ENCODE results near the gene CAMSAP1.

DNA sequence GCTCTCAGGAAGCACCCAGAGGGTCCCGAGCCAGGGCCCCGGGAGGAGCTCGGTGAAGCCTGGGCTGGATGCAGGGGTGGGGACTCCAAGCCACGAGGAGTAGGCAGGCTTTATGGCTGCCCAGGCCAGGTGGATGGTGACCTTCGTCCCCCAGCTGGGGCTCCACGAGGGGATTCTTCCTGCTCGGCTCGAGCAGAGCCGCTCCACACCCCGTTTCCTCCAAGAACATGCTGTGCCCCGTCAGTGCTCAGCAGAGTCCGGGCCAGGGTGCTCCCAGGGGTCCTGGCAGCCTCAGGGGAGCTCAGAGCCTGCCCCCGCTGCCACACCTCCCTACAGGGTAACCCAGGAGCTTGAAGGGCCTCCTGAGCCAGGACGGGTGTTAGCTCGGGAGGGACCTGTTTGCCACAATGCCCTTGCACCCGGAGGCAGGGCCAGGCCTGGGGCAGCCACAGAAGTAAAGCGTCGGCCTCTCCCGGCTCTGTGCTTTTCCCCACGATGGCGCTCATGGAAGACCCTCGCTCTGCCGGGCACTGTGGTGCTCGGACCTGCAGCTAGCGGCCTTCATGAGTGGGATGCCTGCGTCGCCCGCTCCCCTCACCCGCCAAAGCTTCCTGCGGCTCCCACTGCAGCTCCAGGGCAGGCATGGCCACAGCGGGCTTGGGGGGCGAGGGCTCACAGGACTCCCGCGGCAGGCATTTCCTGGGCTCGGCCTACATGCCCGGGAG is 118.6 kb downstream of the CAMSAP1 start:
- TF ChIP-seq TCF7 (IDR thresholded peaks at IDR 0.05; ENCODE audit: borderline replicate concordance), result no peak
- no peak for TF ChIP-seq RFX5 (IDR thresholded peaks at IDR 0.05; ENCODE audit: low read depth, low read length)
- TF ChIP-seq, protein P1, sequence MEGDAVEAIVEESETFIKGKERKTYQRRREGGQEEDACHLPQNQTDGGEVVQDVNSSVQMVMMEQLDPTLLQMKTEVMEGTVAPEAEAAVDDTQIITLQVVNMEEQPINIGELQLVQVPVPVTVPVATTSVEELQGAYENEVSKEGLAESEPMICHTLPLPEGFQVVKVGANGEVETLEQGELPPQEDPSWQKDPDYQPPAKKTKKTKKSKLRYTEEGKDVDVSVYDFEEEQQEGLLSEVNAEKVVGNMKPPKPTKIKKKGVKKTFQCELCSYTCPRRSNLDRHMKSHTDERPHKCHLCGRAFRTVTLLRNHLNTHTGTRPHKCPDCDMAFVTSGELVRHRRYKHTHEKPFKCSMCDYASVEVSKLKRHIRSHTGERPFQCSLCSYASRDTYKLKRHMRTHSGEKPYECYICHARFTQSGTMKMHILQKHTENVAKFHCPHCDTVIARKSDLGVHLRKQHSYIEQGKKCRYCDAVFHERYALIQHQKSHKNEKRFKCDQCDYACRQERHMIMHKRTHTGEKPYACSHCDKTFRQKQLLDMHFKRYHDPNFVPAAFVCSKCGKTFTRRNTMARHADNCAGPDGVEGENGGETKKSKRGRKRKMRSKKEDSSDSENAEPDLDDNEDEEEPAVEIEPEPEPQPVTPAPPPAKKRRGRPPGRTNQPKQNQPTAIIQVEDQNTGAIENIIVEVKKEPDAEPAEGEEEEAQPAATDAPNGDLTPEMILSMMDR (IDR thresholded peaks at IDR 0.05 in 2 of 3, conservative IDR thresholded peaks at IDR 0.05 in 1 of 3; ENCODE audit: control insufficient read depth in 2 of 3, extremely low read depth in 1 of 3, insufficient read depth in 1 of 3, low read depth in 3 of 3, low read length in 3 of 3), result no peak
- no peak for TF ChIP-seq MTA3 (IDR thresholded peaks at IDR 0.05; ENCODE audit: borderline replicate concordance, low read length)
- no peak for TF ChIP-seq CREB1 (IDR thresholded peaks at IDR 0.05; ENCODE audit: low read depth)
